Gastrocnemius medialis (tissue), 4 donors: ENCODE results near the gene CAPSL.

Experiments used
- CTCF ChIP-seq, 5 experiments: fragments of 450-650 bp in 3 of 5; fragments of 200-600 bp in 2 of 5; sonication (generic) in 2 of 5; IDR thresholded peaks in 4 of 5; conservative IDR thresholded peaks in 1 of 5; 1 replicate in 4 of 5; 2 replicates in 1 of 5; pipeline ENCODE4 v1.5.1; 2016 to 2019; ENCODE audit warnings: antibody characterized with exemption in 5 of 5, mild to moderate bottlenecking in 3 of 5, moderate library complexity in 3 of 5
- POLR2A ChIP-seq, 2 donors: fragments of 450-650 bp; IDR thresholded peaks; one replicate each; pipeline ENCODE4 v1.6.1; 2017; ENCODE audit warnings: antibody characterized with exemption in 2 of 2, mild to moderate bottlenecking in 2 of 2, moderate library complexity in 2 of 2

- TF ChIP-seq CTCF (IDR thresholded peaks at IDR 0.05 in 4 of 5, conservative IDR thresholded peaks at IDR 0.05 in 1 of 5) (no peak), POLR2A (IDR thresholded peaks at IDR 0.05) (no peak)
Observed at GRCh38 chr5:35921930-35922329, 16.5 kb downstream of the CAPSL start.
